CD4-positive, alpha-beta T cell (primary cell): ENCODE measurements around the gene RXRA. TPM values are rescaled to one million over a fixed set of nuclear protein-coding genes. Genes with fewer than 3 reads are reported as not detected.
A peak's percentile ranks its signal among the peaks of the same experiment; 100 is the strongest.

ENCODE experiments used
- ATAC-seq: fragments of 200-7000 bp; cut with Tn5 transposase; one replicate; pipeline ENCODE4 v1.10.0; 2022; ENCODE audit warnings: mild to moderate bottlenecking; ENCODE audit not compliant: poor library complexity
- CTCF ChIA-PET: fragments of 350-600 bp; sonication (Branson Sonifier 250); formaldehyde crosslinking; loops from one replicate; lab custom pipeline; 2021; ENCODE audit warnings: antibody characterized with exemption, inconsistent platforms; lab: Charles Lee
- POLR2A ChIA-PET: fragments of 350-600 bp; sonication (Branson Sonifier 250); formaldehyde crosslinking; loops from one replicate; lab custom pipeline; 2021; ENCODE audit warnings: antibody characterized with exemption, inconsistent platforms; lab: Charles Lee
- DNase-seq, 14 experiments: peaks; one replicate each; pipeline ENCODE4 v3.0.0-alpha.2; 2013 to 2020; ENCODE audit warnings: mixed read lengths in 2 of 14
- H3K27ac ChIP-seq, 2 donors: one replicate each; pipeline versions ENCODE4 v1.5.1 to v1.7.0; 2013; ENCODE audit warnings: low read length in 2 of 2, low read depth in 1 of 2, mild to moderate bottlenecking in 1 of 2
- H3K27me3 ChIP-seq, 2 experiments: 1 replicate in 1 of 2; 2 replicates in 1 of 2; pipeline versions ENCODE4 v1.6.1 to v1.7.0; 2013; ENCODE audit warnings: low read length in 2 of 2, control low read depth in 1 of 2, mild to moderate bottlenecking in 1 of 2, moderate library complexity in 1 of 2; ENCODE audit not compliant: insufficient read depth in 2 of 2, control insufficient read depth in 1 of 2
- H3K36me3 ChIP-seq: one replicate; pipeline ENCODE4 v1.6.1; 2013; ENCODE audit warnings: low read length, control low read depth; ENCODE audit not compliant: insufficient read depth
- H3K4me1 ChIP-seq: one replicate; pipeline ENCODE4 v1.6.1; 2013; ENCODE audit warnings: low read length, control low read depth; ENCODE audit not compliant: insufficient read depth
- H3K4me3 ChIP-seq: one replicate; pipeline ENCODE4 v1.5.1; 2013; ENCODE audit warnings: mild to moderate bottlenecking, low read length, moderate library complexity
- H3K9me3 ChIP-seq, 2 experiments: 1 replicate in 1 of 2; 2 replicates in 1 of 2; pipeline versions ENCODE4 v1.6.1 to v1.7.0; 2013; ENCODE audit warnings: low read length in 2 of 2, mild to moderate bottlenecking in 2 of 2, control low read depth in 1 of 2, moderate library complexity in 1 of 2; ENCODE audit not compliant: control insufficient read depth in 1 of 2, insufficient read depth in 1 of 2
- H3K27ac Mint-ChIP-seq: one replicate; pipeline ENCODE4 v1.8.0; 2020; ENCODE audit warnings: mixed read lengths
- H3K27me3 Mint-ChIP-seq: one replicate; pipeline ENCODE4 v1.8.0; 2021; ENCODE audit warnings: mixed read lengths
- H3K36me3 Mint-ChIP-seq: one replicate; pipeline ENCODE4 v1.8.0; 2021; ENCODE audit warnings: low read depth, mixed read lengths
- H3K4me1 Mint-ChIP-seq: one replicate; pipeline ENCODE4 v1.8.0; 2021; ENCODE audit warnings: low read depth, mixed read lengths
- H3K4me3 Mint-ChIP-seq: one replicate; pipeline ENCODE4 v1.8.0; 2020; ENCODE audit warnings: mild to moderate bottlenecking, mixed read lengths
- H3K9me3 Mint-ChIP-seq: one replicate; pipeline ENCODE4 v1.8.0; 2020; ENCODE audit warnings: mixed read lengths
- CTCF ChIP-seq: fragments of 200-600 bp; IDR thresholded peaks from one replicate; pipeline ENCODE4 v1.8.0; 2022; ENCODE audit warnings: antibody characterized with exemption, mild to moderate bottlenecking
- intact Hi-C, 2 experiments: fragments of 100-400 bp; cut with DNase I in 1 of 2; cut with micrococcal nuclease in 1 of 2; formaldehyde crosslinking; loops; one replicate each; pipeline versions ENCODE4 v1.15.1 to v1.9.0; 2023 to 2025; cut with DNase I, micrococcal nuclease
- total RNA-seq, 174 experiments: library from RNA in 2 of 174; stranded (reverse) in 2 of 174; gene quantifications; one replicate each; pipeline ENCODE4 v1.2.3 and lab custom pipeline; 2021 to 2026

The RXRA gene
- total RNA-seq, 2 experiments from 2014 or later: 7.3 to 8.4 TPM

- no peaks in the 10 kb centered on the region for H3K36me3 Mint-ChIP-seq
- intact Hi-C loops: no loop called here
- Histone ChIP-seq H3K27me3 (no peaks in the 10 kb centered on the region), H3K27ac (no peak overlapping the region), H3K36me3 (no peaks in the 10 kb centered on the region), H3K4me1 (peaks cover 47% of the 10 kb centered on the region), H3K4me3 (no peak overlapping the region), H3K9me3 (no peaks in the 10 kb centered on the region)
- ATAC-seq (peak; percentile 74), DNase-seq (peak in 10 of 14 experiments; percentile 13 to 79 (median 40))
- H3K27me3 Mint-ChIP-seq: no peaks in the 10 kb centered on the region
- peak overlapping the region; percentile 62 for H3K4me3 Mint-ChIP-seq
- H3K27ac Mint-ChIP-seq: peak overlapping the region; percentile 61
- peaks cover 22% of the 10 kb centered on the region for H3K4me1 Mint-ChIP-seq
- CTCF ChIA-PET: interaction anchor here (0.8 to 1.0 kb wide), 2 partner anchors 10 to 61 kb away, joined by 3 to 4 read pairs; no protein-coding TSS in a partner anchor
- POLR2A ChIA-PET: interaction anchor here (0.8 to 1.0 kb wide), 2 partner anchors 10 to 21 kb away, joined by 3 to 5 read pairs; no protein-coding TSS in a partner anchor
- no peaks in the 10 kb centered on the region for H3K9me3 Mint-ChIP-seq
- TF ChIP-seq CTCF: peak; percentile 24
These were observed 55.6 kb downstream of the RXRA start for GRCh38 chr9:134381671-134382516.

GRCh38 chr9:134382733-134383132 lies 56.5 kb downstream of the RXRA start:
- intact Hi-C loops: no loop called here

GRCh38 chr9:134383148-134383547 lies 56.9 kb downstream of the RXRA start:
- ChIA-PET CTCF (no interaction called here), POLR2A (interaction anchor here (1.1 kb wide), 1 partner anchor 13 kb away, joined by 3 read pairs; no protein-coding TSS in a partner anchor)
- Histone ChIP-seq H3K4me3 (no peak overlapping the region), H3K36me3 (no peaks in the 10 kb centered on the region), H3K27ac (no peak overlapping the region), H3K9me3 (no peaks in the 10 kb centered on the region), H3K4me1 (peaks cover 42% of the 10 kb centered on the region), H3K27me3 (no peaks in the 10 kb centered on the region)
- DNase-seq (no peak), ATAC-seq (no peak)
- intact Hi-C loops: no loop called here
- no peaks in the 10 kb centered on the region for H3K27me3 Mint-ChIP-seq
- no peaks in the 10 kb centered on the region for H3K36me3 Mint-ChIP-seq
- TF ChIP-seq CTCF: no peak
- no peak overlapping the region for H3K27ac Mint-ChIP-seq
- H3K9me3 Mint-ChIP-seq: no peaks in the 10 kb centered on the region
- H3K4me1 Mint-ChIP-seq: peaks cover 26% of the 10 kb centered on the region
- H3K4me3 Mint-ChIP-seq: no peak overlapping the region

More at GRCh38 chr9:134382733-134383132, 56.5 kb downstream of the RXRA start:
- Histone ChIP-seq H3K9me3 (no peaks in the 10 kb centered on the region), H3K4me1 (peaks cover 46% of the 10 kb centered on the region), H3K27me3 (no peaks in the 10 kb centered on the region), H3K27ac (no peak overlapping the region), H3K4me3 (no peak overlapping the region), H3K36me3 (no peaks in the 10 kb centered on the region)
- ChIA-PET CTCF (interaction anchor here (1.0 kb wide), 1 partner anchor 61 kb away, joined by 3 read pairs; no protein-coding TSS in a partner anchor), POLR2A (interaction anchor here (0.8 to 1.0 kb wide), 2 partner anchors 9 to 20 kb away, joined by 3 to 5 read pairs; no protein-coding TSS in a partner anchor)
- no peak for TF ChIP-seq CTCF
- peaks cover 22% of the 10 kb centered on the region for H3K4me1 Mint-ChIP-seq
- no peak for ATAC-seq
- H3K27me3 Mint-ChIP-seq: no peaks in the 10 kb centered on the region
- no peaks in the 10 kb centered on the region for H3K36me3 Mint-ChIP-seq
- H3K4me3 Mint-ChIP-seq: no peak overlapping the region
- H3K27ac Mint-ChIP-seq: peak overlapping the region; percentile 61
- H3K9me3 Mint-ChIP-seq: no peaks in the 10 kb centered on the region
- DNase-seq: no peak
